ENCODE data around the gene ZBTB8OS. TPM values are rescaled to one million over a fixed set of nuclear protein-coding genes. Genes with fewer than 3 reads are reported as not detected.
"Not testable (repeated sequence)": the region's sequence is repeated elsewhere in the genome, so short reads cannot be mapped to it uniquely, and the experiment has no call there.

The ZBTB8OS gene
- 38.0 and 38.2 TPM in 2 replicates for total RNA-seq

DNA sequence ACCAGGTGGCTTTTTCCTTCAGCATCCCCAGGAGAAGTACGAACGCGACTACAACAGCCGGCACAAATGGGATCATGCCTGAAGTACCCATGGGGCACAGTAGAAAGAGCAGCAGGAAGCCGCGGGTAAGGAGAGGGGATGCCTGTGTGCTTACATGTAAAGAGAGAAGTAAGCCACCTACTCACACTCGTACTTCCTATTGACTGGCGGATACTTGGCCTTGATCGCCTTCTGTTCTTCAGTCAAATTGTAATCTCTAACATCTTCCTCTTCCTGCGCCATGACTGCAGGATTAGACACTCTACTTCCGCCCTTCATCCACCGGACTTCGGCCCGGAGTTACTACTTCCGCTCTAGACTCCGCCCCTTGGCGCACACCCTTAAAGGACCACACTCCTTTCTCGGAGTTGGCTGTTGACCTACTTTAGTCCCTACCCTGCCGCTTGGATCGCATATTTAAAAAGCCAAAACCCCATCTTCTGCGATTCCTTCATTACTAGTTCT, at the start of gene ZBTB8OS:
Gene ZBTB8OS, minus strand, starts transcription at position 303 of the 504 bp plus-strand sequence. Its CDS starts 21 bp downstream, at position 282.
- Histone ChIP-seq H3K27me3 (ENCODE audit: control insufficient read depth, insufficient read depth, low read length) (no peaks in the 10 kb centered on the region), H3K4me3 (ENCODE audit: low read depth, low read length) (peak within 1 kb of the TSS; percentile 91), H3K36me3 (ENCODE audit: control insufficient read depth, insufficient read depth, low read length) (peaks cover 4% of the 10 kb centered on the region)
- peak; percentile 82 for DNase-seq (ENCODE audit: low read depth)
- TF ChIP-seq, protein P1, sequence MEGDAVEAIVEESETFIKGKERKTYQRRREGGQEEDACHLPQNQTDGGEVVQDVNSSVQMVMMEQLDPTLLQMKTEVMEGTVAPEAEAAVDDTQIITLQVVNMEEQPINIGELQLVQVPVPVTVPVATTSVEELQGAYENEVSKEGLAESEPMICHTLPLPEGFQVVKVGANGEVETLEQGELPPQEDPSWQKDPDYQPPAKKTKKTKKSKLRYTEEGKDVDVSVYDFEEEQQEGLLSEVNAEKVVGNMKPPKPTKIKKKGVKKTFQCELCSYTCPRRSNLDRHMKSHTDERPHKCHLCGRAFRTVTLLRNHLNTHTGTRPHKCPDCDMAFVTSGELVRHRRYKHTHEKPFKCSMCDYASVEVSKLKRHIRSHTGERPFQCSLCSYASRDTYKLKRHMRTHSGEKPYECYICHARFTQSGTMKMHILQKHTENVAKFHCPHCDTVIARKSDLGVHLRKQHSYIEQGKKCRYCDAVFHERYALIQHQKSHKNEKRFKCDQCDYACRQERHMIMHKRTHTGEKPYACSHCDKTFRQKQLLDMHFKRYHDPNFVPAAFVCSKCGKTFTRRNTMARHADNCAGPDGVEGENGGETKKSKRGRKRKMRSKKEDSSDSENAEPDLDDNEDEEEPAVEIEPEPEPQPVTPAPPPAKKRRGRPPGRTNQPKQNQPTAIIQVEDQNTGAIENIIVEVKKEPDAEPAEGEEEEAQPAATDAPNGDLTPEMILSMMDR (IDR thresholded peaks at IDR 0.05; ENCODE audit: insufficient read depth, low read length, poor library complexity, severe bottlenecking): no peak

DNA sequence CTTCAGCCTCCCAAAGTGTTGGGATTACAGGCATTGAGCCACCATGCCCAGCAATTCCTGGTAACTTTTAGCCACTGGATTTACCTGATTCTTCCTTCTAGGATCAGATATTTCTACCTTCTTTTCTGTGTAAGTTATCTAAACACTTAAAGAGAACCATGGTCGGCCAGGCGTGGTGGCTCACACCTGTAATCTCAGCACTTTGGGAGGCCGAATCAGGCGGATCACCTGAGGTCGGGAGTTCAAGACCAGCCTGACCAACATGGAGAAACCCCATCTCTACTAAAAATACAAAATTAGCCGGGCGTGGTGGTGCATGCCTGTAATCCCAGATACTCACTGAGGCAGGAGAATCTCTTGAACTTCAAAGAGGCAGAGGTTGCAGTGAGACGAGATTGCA, 46.6 kb upstream of the ZBTB8OS start:
- DNase-seq (ENCODE audit: low read depth); H3K27me3 ChIP-seq (ENCODE audit: control insufficient read depth, insufficient read depth, low read length); H3K4me3 ChIP-seq (ENCODE audit: low read depth, low read length); H3K36me3 ChIP-seq (ENCODE audit: control insufficient read depth, insufficient read depth, low read length): not testable (repeated sequence)

DNA sequence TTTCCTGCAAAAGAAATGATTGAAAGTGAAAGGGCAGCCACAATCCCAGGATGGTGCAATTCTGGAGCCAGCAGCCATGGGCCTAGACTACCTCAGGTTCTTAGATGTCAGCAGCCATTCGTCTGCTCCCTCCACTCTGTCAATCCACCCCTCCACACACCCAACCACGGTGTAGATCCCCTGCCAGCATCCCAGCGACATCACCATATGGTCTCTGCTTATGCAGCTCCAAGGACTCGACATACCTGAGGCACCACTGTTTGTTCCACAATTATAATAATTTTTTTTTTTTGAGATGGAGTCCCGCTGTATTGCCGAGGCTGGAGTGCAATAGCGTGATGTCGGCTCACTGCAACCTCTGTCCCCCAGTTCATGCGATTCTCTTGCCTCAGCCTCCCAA, 45.7 kb upstream of the ZBTB8OS start:
- Histone ChIP-seq H3K4me3 (ENCODE audit: low read depth, low read length) (no peak overlapping the region), H3K36me3 (ENCODE audit: control insufficient read depth, insufficient read depth, low read length) (no peaks in the 10 kb centered on the region), H3K27me3 (ENCODE audit: control insufficient read depth, insufficient read depth, low read length) (no peaks in the 10 kb centered on the region)
- TF ChIP-seq, protein P1 (IDR thresholded peaks at IDR 0.05; ENCODE audit: insufficient read depth, low read length, poor library complexity, severe bottlenecking): no peak
- DNase-seq (ENCODE audit: low read depth): no peak

DNA sequence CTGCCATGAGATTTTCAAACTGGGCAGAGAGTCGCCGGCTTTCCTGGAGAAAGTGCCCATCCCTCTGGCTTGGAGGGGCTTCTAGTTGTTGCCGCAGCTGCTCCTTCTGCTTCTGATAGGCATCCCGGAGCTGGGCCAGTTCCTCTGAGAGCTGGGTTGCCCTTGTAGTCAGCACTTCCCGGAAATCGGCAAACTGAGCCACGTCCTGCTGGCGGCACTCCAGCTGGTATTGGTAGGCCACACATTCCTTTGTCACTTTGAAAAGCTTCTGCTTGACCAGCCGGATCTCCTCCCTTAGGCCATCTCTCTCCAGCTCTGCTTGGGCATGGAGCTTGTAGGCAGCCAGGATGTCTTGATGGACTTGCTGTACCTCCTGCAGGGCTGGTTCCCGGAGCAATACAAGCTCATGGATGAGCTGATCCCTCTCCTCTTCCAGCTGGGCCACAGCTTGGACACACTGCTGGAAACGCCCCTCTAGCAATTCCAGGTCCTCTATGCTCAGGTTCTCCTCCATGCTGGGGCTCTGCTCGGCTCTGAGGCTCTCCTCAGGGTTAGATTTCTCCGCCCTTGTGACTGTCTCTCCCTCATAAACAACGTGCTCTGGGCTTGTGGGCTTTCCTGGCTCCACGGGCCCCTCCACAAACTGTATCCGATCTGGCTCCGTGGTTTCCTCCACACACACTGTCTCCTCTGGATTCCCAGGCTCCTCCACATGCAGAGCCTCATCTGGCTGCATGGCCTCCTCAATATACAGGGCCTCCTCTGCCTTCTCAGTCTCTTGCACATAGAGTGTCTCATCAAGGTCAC, 45.0 kb upstream of the ZBTB8OS start:
- no peaks in the 10 kb centered on the region for H3K27me3 ChIP-seq (ENCODE audit: control insufficient read depth, insufficient read depth, low read length)
- no peaks in the 10 kb centered on the region for H3K36me3 ChIP-seq (ENCODE audit: control insufficient read depth, insufficient read depth, low read length)
- DNase-seq (ENCODE audit: low read depth): no peak
- no peak overlapping the region for H3K4me3 ChIP-seq (ENCODE audit: low read depth, low read length)
- TF ChIP-seq, protein P1 (IDR thresholded peaks at IDR 0.05; ENCODE audit: insufficient read depth, low read length, poor library complexity, severe bottlenecking): no peak

DNA sequence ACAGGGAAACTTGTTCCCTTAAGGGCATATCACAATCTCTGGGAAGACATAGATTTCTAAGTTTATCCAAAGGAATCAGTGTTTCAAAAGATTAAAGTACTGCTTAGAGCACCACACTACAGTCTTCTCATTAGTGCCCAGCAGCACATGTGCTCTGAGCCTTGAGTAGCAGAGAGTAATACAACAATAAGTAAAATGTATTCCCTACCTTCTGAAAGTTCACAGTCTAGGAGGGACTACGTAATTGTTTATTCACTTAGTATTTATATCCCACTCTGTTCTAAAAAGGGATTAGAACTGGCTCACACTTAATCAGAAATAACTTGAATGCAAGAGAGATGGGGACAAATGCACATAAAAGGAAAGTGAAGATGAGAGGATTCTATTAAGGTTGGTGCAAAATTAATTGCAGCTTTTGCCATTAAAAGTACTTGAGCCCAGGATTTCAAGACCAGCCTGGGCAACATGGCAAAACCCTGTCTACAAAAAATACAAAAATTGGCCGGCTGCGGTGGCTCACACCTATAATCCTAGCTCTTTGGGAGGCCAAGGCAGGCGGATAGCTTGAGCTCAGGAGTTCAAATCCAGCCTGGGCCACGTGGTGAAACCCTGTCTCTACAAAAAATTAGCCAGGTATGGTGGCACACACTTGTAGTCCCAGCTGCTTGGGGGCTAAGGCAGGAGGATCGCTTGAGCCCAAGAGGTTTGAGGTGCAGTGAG, 43.3 kb upstream of the ZBTB8OS start:
- Histone ChIP-seq H3K27me3 (ENCODE audit: control insufficient read depth, insufficient read depth, low read length) (no peaks in the 10 kb centered on the region), H3K4me3 (ENCODE audit: low read depth, low read length) (no peak overlapping the region), H3K36me3 (ENCODE audit: control insufficient read depth, insufficient read depth, low read length) (no peaks in the 10 kb centered on the region)
- no peak for DNase-seq (ENCODE audit: low read depth)
- TF ChIP-seq, protein P1 (IDR thresholded peaks at IDR 0.05; ENCODE audit: insufficient read depth, low read length, poor library complexity, severe bottlenecking): no peak

DNA sequence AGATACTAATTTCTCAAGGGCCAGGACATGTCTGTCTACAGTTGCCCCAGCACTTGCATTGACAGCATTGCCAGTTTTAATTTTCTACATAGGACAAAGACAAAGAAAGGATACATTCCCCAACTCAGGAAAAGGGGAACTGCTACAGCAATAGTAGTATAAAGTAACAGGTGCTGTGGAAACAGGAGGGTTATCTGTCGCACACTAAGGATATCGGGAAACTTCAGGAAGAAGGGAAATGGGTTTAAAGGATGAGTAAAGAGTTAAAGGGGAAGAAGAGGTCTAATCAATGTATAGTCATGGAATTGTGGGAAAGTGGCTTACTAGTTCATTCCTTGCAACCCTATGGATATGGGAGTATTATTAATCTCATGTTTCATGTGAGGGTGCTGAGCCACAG, 36.0 kb upstream of the ZBTB8OS start:
- DNase-seq (ENCODE audit: low read depth): no peak
- H3K36me3 ChIP-seq (ENCODE audit: control insufficient read depth, insufficient read depth, low read length): peaks cover 1% of the 10 kb centered on the region
- no peaks in the 10 kb centered on the region for H3K27me3 ChIP-seq (ENCODE audit: control insufficient read depth, insufficient read depth, low read length)
- H3K4me3 ChIP-seq (ENCODE audit: low read depth, low read length): no peak overlapping the region
- TF ChIP-seq, protein P1 (IDR thresholded peaks at IDR 0.05; ENCODE audit: insufficient read depth, low read length, poor library complexity, severe bottlenecking): no peak
